GM12878 (cell line): ENCODE measurements around the gene NSMCE4A.

ENCODE experiments used
- CBFB ChIP-seq: IDR thresholded peaks from 2 replicates; pipeline ENCODE4 v1.6.1; 2016; ENCODE audit warnings: antibody characterized with exemption, low read depth
- CTCF ChIP-seq, 3 experiments: IDR thresholded peaks in 2 of 3; conservative IDR thresholded peaks in 1 of 3; 2 replicates each; pipeline ENCODE4 v1.5.1; 2011; ENCODE audit warnings: low read depth in 3 of 3, low read length in 3 of 3, mild to moderate bottlenecking in 3 of 3, control low read depth in 2 of 3, moderate library complexity in 2 of 3, inconsistent platforms in 1 of 3, mixed read lengths in 1 of 3; ENCODE audit not compliant: control insufficient read depth in 2 of 3, insufficient read depth in 1 of 3; ENCODE audit errors: extremely low read depth in 1 of 3
- ELK1 ChIP-seq: IDR thresholded peaks from 2 replicates; pipeline ENCODE4 v1.6.1; 2012; ENCODE audit warnings: low read depth, low read length, improper control_type of control experiment
- MYC ChIP-seq: IDR thresholded peaks from 2 replicates; pipeline ENCODE4 v1.6.1; 2011; ENCODE audit warnings: mild to moderate bottlenecking, low read length, moderate library complexity, inconsistent platforms; ENCODE audit not compliant: insufficient read depth, insufficient replicate concordance, insufficient read length, severe bottlenecking

DNA sequence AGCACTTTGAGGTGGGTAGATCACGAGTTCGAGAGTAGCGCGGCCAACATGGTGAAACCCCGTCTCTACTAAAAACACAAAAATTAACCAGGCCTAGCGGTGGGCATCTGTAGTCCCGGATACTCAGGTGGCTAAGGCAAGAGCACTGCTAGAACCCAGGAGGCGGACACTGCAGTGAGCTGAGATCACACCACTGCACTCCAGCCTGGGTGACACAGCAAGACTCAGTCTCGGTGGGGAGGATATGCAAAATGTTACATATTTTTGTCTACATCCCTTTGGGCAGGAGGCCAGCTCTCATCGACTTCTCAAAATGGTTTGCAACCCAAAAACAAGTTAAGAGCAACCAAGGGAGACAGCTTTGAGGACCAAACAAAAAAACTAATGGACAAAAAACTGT is 55.4 kb downstream of the NSMCE4A start:
- no peak for TF ChIP-seq CBFB
- TF ChIP-seq ELK1: no peak
- no peak for TF ChIP-seq CTCF (IDR thresholded peaks at IDR 0.05 in 2 of 3, conservative IDR thresholded peaks at IDR 0.05 in 1 of 3; ENCODE audit: control insufficient read depth in 2 of 3, extremely low read depth in 1 of 3, insufficient read depth in 1 of 3, low read depth in 3 of 3, low read length in 3 of 3)
- TF ChIP-seq MYC: no peak
